HG02943 (cell line): ENCODE data around the gene CMTM2.
"Not testable (repeated sequence)": the region's sequence is repeated elsewhere in the genome, so short reads cannot be mapped to it uniquely, and the experiment has no call there.

ENCODE experiments used
- ATAC-seq: cut with Tn5 transposase; IDR thresholded peaks from one replicate; pipeline ENCODE4 v1.9.1; 2021; ENCODE audit warnings: mild to moderate bottlenecking, low read depth, moderate library complexity; ENCODE audit not compliant: unreplicated experiment

Gene CMTM2

DNA sequence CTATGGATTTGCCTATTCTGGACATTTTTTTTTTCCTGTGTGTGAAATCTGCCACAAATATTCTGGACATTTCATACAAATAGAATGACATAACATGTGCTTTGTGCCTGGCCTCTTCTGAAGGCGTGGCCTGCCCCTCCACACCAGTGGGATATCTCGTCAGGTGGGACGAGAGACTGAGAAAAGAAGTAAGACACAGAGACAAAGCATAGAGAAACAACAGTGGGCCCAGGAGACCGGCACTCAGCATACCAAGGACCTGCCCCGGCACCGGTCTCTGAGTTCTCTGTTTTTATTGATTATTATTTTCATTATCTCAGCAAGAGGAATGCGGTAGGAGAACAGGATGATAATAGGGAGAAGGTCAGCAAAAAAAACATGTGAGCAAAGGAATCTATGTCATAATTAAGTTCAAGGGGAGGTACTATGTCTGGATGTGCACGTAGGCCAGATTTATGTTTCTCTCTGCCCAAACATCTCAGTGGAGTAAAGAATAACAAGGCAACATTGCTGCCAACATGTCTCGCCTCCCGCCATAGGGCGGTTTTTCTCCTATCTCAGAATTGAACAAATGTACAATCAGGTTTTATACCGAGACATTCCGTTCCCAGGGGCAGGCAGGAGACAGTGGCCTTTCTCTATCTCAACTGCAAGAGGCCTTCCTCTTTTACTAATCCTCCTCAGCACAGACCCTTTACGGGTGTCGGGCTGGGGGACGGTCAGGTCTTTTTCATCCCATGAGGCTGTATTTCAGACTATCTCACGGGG, 48.5 kb downstream of the CMTM2 start:
- not testable (repeated sequence) for ATAC-seq

DNA sequence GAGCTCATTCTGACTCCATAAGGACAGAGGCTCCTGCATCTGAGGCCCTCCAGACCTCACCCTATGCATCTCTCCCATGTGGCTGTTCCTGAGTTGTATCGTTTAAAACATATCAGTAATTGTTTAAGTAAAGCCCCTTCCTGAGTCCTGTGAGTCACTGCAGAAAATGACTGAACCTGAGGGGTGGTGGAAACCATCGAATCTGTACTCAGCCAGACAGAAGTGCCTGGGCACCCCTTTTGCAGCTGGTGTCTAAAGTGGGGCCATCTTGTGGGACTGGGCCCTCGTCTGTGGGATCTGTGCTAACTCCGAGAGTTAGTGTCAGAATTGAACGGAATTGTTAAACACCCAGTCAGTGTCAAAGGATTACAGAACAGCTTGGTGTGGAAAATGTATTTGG, 50.6 kb downstream of the CMTM2 start:
- no peak for ATAC-seq

DNA sequence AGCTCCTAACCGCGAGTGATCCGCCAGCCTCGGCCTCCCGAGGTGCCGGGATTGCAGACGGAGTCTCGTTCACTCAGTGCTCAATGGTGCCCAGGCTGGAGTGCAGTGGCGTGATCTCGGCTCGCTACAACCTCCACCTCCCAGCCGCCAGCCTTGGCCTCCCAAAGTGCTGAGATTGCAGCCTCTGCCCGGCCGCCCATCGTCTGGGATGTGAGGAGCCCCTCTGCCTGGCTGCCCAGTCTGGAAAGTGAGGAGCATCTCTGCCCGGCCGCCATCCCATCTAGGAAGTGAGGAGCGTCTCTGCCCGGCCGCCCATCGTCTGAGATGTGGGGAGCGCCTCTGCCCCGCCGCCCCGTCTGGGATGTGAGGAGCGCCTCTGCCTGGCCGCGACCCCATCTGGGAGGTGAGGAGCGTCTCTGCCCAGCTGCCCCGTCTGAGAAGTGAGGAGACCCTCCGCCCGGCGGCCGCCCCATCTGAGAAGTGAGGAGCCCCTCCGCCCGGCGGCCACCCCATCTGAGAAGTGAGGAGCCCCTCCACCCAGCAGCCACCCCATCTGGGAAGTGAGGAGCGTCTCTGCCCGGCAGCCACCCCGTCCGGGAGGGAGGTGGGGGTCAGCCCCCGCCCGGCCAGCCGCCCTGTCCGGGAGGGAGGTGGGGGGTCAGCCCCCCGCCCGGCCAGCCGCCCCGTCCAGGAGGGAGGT, 51.4 kb downstream of the CMTM2 start:
- not testable (repeated sequence) for ATAC-seq

DNA sequence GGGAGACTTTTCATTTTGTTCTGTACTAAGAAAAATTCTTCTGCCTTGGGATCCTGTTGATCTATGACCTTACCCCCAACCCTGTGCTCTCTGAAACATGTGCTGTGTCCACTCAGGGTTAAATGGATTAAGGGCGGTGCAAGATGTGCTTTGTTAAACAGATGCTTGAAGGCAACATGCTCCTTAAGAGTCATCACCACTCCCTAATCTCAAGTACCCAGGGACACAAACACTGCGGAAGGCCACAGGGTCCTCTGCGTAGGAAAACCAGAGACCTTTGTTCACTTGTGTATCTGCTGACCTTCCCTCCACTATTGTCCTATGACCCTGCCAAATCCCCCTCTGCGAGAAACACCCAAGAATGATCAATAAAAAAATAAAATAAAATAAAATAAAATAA, 52.3 kb downstream of the CMTM2 start:
- not testable (repeated sequence) for ATAC-seq

DNA sequence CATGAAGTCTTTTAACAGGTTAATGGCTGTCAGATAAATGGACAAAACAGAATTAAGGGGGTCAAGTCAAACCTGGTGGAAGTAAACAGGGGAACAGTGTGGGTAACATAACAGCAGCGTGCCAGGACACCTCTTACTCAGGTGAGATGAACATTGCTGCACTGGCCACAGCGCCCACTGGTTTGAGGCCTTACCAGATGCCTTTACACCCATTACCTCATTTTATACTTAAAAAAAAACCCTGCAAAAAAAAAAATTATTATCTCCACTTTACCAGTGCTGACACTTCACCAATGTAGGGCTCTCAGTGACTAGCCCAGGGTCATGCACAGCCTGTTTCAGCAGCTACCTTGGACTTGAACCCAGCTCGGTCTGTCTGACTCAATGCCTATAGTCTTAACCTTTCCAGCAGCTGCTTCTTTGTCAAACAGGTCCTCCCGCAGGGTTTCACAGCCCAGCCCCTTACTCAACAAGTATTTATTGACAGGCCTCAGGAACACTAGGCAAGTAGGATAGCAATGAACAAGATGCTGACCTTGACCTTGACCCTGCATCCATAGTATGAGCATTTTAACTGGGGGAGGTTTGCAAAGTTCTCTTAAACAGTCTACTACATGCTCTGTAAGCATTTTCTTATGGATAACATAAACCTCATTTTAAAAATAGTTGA, 55.4 kb downstream of the CMTM2 start:
- no peak for ATAC-seq

DNA sequence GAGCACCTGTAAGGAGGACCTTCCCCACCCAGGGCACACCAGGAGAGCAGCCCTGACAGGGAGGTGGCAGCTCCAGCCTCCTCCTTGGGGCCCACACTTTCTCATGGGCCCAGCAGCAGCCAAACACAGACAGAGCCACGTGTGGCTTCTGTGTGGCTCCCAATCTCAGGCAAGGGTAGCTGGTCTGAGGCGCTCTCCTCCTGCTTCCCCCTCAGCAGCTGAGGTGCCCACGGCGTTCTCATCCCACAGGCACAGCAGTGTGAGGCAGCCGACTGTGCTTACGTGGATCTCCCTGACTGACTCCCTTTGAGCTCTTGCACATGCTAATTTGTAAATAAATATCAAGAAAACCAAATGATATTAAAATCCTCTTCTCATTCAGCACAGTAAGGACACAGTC, 56.1 kb downstream of the CMTM2 start:
- ATAC-seq: no peak

DNA sequence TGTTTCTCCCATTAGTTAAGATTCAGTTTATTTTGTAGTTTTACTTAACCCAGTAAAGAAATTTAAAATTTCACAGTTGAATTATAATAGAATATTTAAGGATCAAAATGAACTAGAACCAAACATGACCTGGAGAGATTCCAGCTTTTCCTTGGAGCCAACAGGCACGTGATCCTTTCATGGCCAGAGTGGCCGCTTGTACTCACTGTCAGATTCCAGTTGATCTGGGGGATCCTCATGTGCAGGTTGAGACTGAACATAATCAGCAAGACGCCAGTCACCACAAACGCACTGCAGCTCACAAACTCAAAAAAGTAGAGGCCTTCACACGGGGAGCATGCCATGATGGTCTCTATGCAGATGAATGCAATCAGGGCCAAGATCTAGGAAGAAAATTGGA, 56.9 kb downstream of the CMTM2 start:
- no peak for ATAC-seq

DNA sequence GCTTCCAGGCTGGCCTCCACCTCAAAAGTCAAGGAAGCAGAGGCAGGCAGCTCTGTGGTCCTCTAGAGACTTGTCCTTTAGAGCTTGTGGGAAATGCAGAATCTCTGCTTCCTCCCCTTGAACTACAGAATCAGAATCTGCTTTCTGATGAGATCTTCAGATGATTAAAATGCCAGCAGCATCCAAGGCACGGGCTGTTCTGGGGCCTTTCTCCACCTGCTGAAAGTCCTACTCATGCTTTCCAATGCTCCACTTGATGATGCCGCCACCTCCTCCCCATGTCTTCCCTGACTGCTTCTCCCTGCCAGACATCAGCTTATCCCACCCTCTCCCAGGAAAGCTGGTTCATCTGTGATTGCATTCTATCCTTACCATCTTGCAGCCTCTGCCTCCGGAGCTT, 58.5 kb downstream of the CMTM2 start:
- no peak for ATAC-seq
